ENCODE results near the gene PANX1.
"Not testable (repeated sequence)": the region's sequence is repeated elsewhere in the genome, so short reads cannot be mapped to it uniquely, and the experiment has no call there.

The PANX1 gene

DNA sequence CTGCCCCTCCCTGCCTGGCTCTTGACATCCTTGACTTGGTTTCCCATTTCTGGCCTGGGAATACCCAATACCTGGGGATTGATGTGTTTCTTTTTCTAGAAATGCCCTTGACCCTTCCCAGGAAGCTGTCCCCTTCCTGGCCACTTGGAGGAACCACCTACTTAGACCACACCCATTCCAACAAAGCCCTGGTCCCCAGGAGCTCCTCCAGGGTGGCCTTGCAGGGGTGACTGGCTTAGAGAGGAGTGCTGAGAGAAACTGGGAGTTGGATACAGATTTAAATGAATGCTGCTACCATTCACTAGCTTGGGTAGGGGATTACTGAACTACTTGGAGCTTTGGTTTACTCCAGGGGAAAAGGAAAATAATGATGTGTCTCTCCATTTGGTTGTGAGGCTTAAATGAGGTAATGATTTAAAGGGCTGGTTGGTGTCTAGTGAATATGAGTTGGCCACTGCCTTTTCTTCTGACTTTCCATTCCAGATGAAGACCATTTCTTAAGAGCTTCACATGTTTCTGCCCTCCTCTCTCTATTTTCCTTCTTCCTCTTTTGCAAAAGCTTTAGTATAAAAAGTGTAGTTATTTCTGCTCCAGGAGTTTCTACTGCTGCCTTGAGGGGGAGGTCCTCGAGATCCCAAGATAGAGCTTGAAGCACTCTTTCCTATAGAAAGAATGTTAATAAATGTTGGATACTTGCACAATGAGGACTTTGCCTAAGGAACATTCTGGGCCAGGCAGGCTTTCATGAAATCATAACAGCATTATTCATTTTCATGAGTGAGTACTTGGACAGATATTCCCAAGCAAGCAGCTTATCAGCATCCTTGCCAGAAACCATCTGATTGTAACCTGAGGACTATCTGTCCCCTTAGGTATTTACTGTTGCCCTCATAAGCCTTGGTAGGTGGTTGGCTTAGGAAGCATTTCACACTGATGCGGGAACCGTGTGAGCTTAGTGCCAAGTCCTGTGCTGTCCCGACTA lies 22.4 kb downstream of the PANX1 start:
- Histone ChIP-seq H3K9me3 (ENCODE audit: low read length) (no peaks in the 10 kb centered on the region), H3K36me3 (ENCODE audit: insufficient read depth, low read length) (peaks cover 7% of the 10 kb centered on the region), H3K9ac (ENCODE audit: low read length) (no peak overlapping the region), H3K4me1 (ENCODE audit: insufficient read depth, low read length) (peaks cover 27% of the 10 kb centered on the region), H3K4me3 (ENCODE audit: low read depth in 1 of 2, low read length in 2 of 2) (no peak overlapping the region), H3K27me3 (ENCODE audit: control insufficient read depth in 1 of 2, insufficient read depth in 2 of 2, low read length in 2 of 2) (no peaks in the 10 kb centered on the region), H3K27ac (ENCODE audit: low read depth, low read length) (no peak overlapping the region)

DNA sequence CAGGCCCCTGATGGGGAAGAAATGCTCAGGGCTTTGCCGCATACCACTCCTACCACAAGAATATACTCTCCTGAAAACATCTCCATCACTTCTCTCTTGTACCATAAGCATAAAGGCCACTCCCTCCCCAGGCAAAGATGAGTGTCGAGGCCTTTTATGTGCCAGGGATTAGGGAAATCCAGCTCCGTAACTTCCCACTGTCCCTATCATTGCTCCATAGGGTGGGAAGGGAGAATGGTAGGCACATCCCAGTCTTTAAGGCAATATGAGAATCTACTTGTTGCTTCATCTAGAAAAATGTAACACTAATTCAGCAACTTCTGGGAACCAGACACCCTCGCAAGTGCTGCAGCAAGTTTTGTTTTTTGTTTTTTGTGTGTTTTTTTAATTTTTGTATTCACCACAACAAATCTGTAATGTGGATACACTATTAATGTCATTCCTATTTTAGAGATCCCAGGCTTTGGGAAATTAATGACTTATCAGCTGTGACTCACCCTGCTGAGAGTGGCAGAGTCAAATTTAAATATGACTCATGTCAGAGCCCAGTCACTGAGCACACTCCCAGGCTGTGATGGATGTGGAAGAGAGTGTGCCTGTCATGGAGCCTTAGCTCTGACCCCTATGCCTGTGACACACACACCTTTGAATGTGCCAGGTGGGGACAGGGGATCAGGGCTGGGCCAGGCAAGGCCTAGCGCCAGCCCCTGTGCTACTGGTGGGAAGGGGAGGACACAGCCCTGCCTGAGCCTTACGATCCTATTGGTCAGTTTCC lies 23.4 kb downstream of the PANX1 start:
- Histone ChIP-seq H3K9ac (ENCODE audit: low read length) (no peak overlapping the region), H3K4me1 (ENCODE audit: insufficient read depth, low read length) (peaks cover 27% of the 10 kb centered on the region), H3K9me3 (ENCODE audit: low read length) (no peaks in the 10 kb centered on the region), H3K4me3 (ENCODE audit: low read depth in 1 of 2, low read length in 2 of 2) (no peak overlapping the region), H3K27ac (ENCODE audit: low read depth, low read length) (no peak overlapping the region), H3K36me3 (ENCODE audit: insufficient read depth, low read length) (peaks cover 7% of the 10 kb centered on the region), H3K27me3 (ENCODE audit: control insufficient read depth in 1 of 2, insufficient read depth in 2 of 2, low read length in 2 of 2) (no peaks in the 10 kb centered on the region)

DNA sequence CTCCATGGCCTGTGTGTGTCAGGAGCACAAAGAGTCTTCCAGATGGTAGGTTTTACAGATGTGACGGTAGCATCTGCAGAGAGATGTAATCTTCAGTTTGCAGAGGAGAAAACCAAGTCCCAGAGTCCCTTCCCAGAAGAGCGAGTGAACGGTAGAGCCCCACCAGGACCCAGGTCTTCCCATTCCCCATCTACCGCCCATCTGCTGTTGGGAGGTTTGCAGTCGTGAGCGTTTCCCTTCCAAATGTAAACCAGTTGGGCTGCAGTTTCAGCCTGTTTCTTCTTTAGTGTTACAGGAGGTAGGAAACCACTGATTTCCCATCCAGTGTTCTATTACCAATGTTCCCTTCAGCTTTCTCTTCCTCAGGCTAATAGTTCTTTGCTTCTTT lies 24.0 kb downstream of the PANX1 start:
- Histone ChIP-seq H3K36me3 (ENCODE audit: insufficient read depth, low read length) (peaks cover 7% of the 10 kb centered on the region), H3K27me3 (ENCODE audit: control insufficient read depth in 1 of 2, insufficient read depth in 2 of 2, low read length in 2 of 2) (no peaks in the 10 kb centered on the region), H3K4me1 (ENCODE audit: insufficient read depth, low read length) (peaks cover 27% of the 10 kb centered on the region), H3K27ac (ENCODE audit: low read depth, low read length) (no peak overlapping the region), H3K4me3 (ENCODE audit: low read depth in 1 of 2, low read length in 2 of 2) (no peak overlapping the region), H3K9me3 (ENCODE audit: low read length) (no peaks in the 10 kb centered on the region), H3K9ac (ENCODE audit: low read length) (no peak overlapping the region)

DNA sequence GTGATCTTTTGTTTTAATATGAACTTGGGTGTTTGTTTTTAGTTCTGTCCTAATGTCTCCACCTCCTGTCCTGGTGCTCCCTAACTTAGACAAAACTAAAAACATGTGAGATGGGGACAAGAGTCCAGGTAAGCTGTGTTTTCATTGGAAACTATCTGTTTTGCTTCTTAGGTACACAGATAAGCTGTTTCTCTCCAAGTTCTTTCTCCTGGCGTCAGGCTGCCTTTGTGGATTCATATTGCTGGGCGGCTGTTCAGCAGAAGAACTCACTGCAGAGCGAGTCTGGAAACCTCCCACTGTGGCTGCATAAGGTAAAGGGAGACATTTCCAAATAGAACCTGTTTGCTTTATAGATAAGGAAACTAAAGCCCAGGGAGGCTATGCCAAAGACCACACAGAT lies 24.7 kb downstream of the PANX1 start:
- H3K27me3 ChIP-seq (ENCODE audit: control insufficient read depth in 1 of 2, insufficient read depth in 2 of 2, low read length in 2 of 2) = no peaks in the 10 kb centered on the region
- H3K27ac ChIP-seq (ENCODE audit: low read depth, low read length) = no peak overlapping the region
- H3K9me3 ChIP-seq (ENCODE audit: low read length) = no peaks in the 10 kb centered on the region
- H3K4me3 ChIP-seq (ENCODE audit: low read depth in 1 of 2, low read length in 2 of 2) = no peak overlapping the region
- H3K9ac ChIP-seq (ENCODE audit: low read length) = no peak overlapping the region
- peaks cover 27% of the 10 kb centered on the region for H3K4me1 ChIP-seq (ENCODE audit: insufficient read depth, low read length)
- H3K36me3 ChIP-seq (ENCODE audit: insufficient read depth, low read length) = peaks cover 7% of the 10 kb centered on the region

DNA sequence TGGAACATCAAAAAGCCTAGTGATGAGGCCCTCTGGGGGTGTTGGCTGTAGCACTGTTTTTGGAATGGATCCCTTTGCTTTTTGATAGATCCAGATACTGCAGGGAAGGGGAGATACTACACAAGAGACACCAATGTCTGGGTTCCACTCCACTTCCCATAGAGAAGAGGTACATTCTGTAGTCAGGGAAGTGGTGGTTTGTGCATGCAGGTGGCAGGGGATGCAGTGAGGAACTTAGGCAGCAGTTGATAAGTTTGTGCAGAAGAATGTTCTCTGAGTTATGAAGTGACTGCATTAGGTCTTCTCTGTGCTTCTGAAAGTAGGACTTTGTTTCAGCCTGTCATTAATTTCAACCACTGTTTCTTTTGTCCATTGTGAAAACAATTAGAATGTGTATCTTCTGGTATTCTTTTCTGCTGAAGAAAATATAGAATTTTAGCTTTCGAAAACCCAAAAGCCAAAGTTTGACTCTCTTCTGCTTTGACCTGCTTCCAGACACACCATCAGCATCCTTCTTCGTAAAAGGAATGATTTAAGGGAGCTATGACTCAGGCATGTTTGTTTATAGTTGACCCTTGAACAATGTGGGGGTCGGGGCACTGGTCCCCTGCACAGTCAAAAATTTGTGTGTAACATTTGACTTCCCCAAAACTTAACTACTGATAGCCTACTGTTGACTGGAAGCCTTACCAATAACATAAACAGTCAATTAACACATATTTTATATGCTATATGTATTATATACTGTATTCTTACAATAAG lies 25.6 kb downstream of the PANX1 start:
- Histone ChIP-seq H3K4me3 (ENCODE audit: low read depth in 1 of 2, low read length in 2 of 2) (no peak overlapping the region), H3K9me3 (ENCODE audit: low read length) (no peaks in the 10 kb centered on the region), H3K27ac (ENCODE audit: low read depth, low read length) (no peak overlapping the region), H3K4me1 (ENCODE audit: insufficient read depth, low read length) (peaks cover 26% of the 10 kb centered on the region), H3K36me3 (ENCODE audit: insufficient read depth, low read length) (peaks cover 7% of the 10 kb centered on the region), H3K9ac (ENCODE audit: low read length) (no peak overlapping the region), H3K27me3 (ENCODE audit: control insufficient read depth in 1 of 2, insufficient read depth in 2 of 2, low read length in 2 of 2) (no peaks in the 10 kb centered on the region)

DNA sequence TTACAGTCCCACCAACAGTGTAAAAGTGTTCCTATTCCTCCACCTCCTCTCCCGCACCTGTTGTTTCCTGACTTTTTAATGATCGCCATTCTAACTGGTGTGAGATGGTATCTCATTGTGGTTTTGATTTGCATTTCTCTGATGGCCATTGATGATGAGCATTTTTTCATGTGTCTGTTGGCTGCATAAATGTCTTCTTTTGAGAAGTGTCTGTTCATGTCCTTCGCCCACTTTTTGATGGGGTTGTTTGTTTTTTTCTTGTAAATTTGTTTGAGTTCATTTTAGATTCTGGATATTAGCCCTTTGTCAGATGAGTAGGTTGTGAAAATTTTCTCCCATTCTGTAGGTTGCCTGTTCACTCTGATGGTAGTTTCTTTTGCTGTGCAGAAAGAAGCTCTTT lies 28.7 kb downstream of the PANX1 start:
- H3K4me3 ChIP-seq (ENCODE audit: low read depth in 1 of 2, low read length in 2 of 2); H3K4me1 ChIP-seq (ENCODE audit: insufficient read depth, low read length); H3K27ac ChIP-seq (ENCODE audit: low read depth, low read length); H3K9me3 ChIP-seq (ENCODE audit: low read length); H3K36me3 ChIP-seq (ENCODE audit: insufficient read depth, low read length); H3K9ac ChIP-seq (ENCODE audit: low read length); H3K27me3 ChIP-seq (ENCODE audit: control insufficient read depth in 1 of 2, insufficient read depth in 2 of 2, low read length in 2 of 2): not testable (repeated sequence)

DNA sequence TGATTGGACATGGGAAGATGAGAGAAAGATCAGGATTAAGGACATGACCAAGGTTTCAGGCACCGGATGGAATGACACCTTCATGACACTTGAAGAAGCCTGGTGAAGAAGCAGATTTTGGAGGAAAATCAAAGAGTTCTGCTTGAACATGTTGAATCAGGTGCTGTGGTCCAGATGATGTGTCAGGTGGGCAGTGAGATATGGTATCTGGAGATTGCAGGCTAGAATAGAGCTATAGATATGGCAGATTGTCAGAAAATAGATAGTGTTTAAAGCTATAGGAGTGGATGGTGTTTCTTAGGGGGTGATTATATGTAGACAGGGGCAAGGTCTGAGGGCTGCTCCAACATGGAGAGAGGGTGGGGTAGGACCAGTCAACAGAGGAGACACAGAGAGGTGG lies 40.2 kb downstream of the PANX1 start:
- no peak overlapping the region for H3K27ac ChIP-seq (ENCODE audit: low read depth, low read length)
- H3K9ac ChIP-seq (ENCODE audit: low read length) = no peak overlapping the region
- no peaks in the 10 kb centered on the region for H3K4me1 ChIP-seq (ENCODE audit: insufficient read depth, low read length)
- no peaks in the 10 kb centered on the region for H3K36me3 ChIP-seq (ENCODE audit: insufficient read depth, low read length)
- H3K9me3 ChIP-seq (ENCODE audit: low read length) = no peaks in the 10 kb centered on the region
- H3K27me3 ChIP-seq (ENCODE audit: control insufficient read depth in 1 of 2, insufficient read depth in 2 of 2, low read length in 2 of 2) = no peaks in the 10 kb centered on the region
- H3K4me3 ChIP-seq (ENCODE audit: low read depth in 1 of 2, low read length in 2 of 2) = no peak overlapping the region

DNA sequence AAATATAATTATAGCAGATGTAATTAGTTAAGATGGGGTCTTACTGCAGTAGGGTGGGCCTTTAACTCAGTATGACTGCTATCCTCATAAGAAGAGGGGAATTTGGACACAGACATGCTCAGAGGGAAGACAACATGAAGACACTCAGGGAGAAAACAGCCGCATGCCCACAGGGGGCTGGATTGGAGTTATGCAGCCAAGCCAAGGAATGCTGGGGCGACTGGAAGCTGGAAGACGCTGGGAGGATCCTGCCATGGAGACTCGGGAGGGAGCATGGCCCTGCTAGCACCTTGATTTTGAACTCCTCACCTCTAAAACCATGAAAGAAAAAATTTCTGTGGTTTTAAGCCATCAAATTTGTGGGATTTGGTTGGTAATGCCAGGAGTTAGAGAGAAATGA lies 40.9 kb downstream of the PANX1 start:
- Histone ChIP-seq H3K4me1 (ENCODE audit: insufficient read depth, low read length) (no peaks in the 10 kb centered on the region), H3K36me3 (ENCODE audit: insufficient read depth, low read length) (no peaks in the 10 kb centered on the region), H3K9me3 (ENCODE audit: low read length) (no peaks in the 10 kb centered on the region), H3K4me3 (ENCODE audit: low read depth in 1 of 2, low read length in 2 of 2) (no peak overlapping the region), H3K9ac (ENCODE audit: low read length) (no peak overlapping the region), H3K27me3 (ENCODE audit: control insufficient read depth in 1 of 2, insufficient read depth in 2 of 2, low read length in 2 of 2) (no peaks in the 10 kb centered on the region), H3K27ac (ENCODE audit: low read depth, low read length) (no peak overlapping the region)

DNA sequence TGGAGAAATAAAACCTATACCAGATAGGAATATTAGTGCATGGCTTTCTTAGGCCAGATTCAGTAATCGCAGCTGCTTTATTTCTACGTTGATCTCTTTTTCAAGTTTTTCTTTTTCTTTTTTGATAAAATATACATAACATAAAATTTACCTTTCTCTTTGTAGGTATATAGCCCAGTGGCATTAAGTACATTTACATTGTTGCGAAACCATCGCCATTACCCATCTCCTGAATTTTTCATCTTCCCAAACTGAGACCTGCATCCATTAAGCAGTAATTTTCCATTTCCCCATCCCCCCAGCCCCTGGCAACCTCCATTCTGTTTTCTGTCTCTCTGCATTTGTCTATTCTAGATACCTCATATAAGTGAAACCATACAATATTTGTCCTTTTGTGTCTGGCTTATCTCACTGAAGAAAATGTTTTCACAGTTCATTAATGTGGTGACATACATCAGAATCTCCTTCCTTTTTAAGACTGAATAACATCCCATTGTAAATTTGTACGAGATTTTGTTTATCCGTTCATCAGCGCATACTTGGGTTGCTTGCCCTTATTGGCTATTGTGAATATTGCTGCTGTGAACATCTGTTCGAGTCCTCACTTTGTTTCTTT lies 41.4 kb downstream of the PANX1 start:
- H3K4me1 ChIP-seq (ENCODE audit: insufficient read depth, low read length) = peaks cover 1% of the 10 kb centered on the region
- H3K36me3 ChIP-seq (ENCODE audit: insufficient read depth, low read length) = no peaks in the 10 kb centered on the region
- no peak overlapping the region for H3K27ac ChIP-seq (ENCODE audit: low read depth, low read length)
- no peaks in the 10 kb centered on the region for H3K27me3 ChIP-seq (ENCODE audit: control insufficient read depth in 1 of 2, insufficient read depth in 2 of 2, low read length in 2 of 2)
- H3K4me3 ChIP-seq (ENCODE audit: low read depth in 1 of 2, low read length in 2 of 2) = no peak overlapping the region
- no peak overlapping the region for H3K9ac ChIP-seq (ENCODE audit: low read length)
- H3K9me3 ChIP-seq (ENCODE audit: low read length) = no peaks in the 10 kb centered on the region

DNA sequence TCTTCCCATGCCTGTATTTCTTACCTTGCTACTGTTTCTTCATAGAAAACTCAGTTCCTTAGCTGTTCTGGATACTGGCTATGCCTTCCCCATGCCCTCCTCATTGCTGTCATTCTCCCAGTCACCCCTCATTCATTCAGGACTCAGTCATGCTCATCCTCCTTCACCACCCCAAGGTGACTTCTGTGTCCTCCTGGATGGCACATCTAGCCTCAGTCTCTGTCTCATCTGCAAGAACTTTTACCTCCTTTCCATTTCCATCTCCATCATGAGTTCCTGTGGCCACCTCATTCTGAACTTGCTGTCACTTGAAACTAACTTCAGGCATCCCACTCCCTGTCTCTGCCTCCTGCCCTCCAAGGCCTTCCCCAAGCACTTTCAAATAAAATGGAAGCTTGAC lies 42.3 kb downstream of the PANX1 start:
- Histone ChIP-seq H3K9ac (ENCODE audit: low read length) (no peak overlapping the region), H3K4me1 (ENCODE audit: insufficient read depth, low read length) (peaks cover 5% of the 10 kb centered on the region), H3K36me3 (ENCODE audit: insufficient read depth, low read length) (no peaks in the 10 kb centered on the region), H3K9me3 (ENCODE audit: low read length) (no peaks in the 10 kb centered on the region), H3K4me3 (ENCODE audit: low read depth in 1 of 2, low read length in 2 of 2) (no peak overlapping the region), H3K27ac (ENCODE audit: low read depth, low read length) (no peak overlapping the region), H3K27me3 (ENCODE audit: control insufficient read depth in 1 of 2, insufficient read depth in 2 of 2, low read length in 2 of 2) (no peaks in the 10 kb centered on the region)
